ENCODE results near the gene PDGFRB.

PDGFRB gene

GRCh38 chr5:150181766-150182545, 26.3 kb upstream of the PDGFRB start:
- no peak for DNase-seq

DNA sequence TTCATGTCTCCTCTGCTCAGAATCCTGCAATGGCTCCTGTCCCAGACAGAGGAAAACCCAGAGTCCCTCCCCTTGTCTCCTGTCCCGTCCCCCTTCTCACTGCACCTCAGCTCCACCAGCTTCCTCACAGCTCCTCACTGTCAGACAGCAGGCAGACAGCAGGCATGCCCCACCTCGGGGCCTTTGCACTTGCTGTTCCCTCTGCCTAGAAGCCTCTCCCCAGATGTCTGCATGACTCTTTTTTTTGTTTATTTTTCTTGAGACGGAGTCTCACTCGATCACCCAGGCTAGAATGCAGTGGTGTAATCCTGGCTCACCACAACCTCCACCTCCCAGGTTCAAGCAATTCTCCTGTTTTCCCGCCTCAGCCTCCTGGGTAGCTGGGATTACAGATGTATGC, 25.4 kb upstream of the PDGFRB start:
- DNase-seq = no peak

- DNase-seq = no peak
Measured at GRCh38 chr5:150180241-150181026, 24.8 kb upstream of the PDGFRB start.

GRCh38 chr5:150179019-150179620, 23.5 kb upstream of the PDGFRB start:
- no peak for DNase-seq

- no peak for DNase-seq
Measured at GRCh38 chr5:150178262-150178661, 22.6 kb upstream of the PDGFRB start.

GRCh38 chr5:150177721-150178120, 22.1 kb upstream of the PDGFRB start:
- DNase-seq = no peak

GRCh38 chr5:150176745-150177477, 21.3 kb upstream of the PDGFRB start:
- no peak for DNase-seq

DNA sequence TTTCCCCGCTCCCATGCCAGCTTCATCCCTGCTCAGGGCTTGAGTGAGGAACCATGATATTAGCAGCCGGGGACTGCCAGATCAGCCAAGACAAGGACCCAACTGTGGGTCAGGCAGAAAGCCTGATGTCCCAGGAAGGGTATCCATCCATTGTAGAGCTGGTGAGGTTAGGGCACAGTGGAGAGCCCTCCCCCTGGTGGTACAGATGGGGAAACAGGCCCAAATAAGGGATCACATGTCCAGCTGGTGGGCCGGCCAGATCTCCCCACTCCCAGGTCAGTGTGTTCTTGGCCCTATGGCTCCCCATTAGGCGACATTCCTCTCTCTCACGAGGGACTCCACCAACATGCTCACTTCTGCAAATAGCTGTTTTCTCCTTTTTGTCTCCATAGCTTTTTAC, 19.9 kb upstream of the PDGFRB start:
- DNase-seq = no peak

DNA sequence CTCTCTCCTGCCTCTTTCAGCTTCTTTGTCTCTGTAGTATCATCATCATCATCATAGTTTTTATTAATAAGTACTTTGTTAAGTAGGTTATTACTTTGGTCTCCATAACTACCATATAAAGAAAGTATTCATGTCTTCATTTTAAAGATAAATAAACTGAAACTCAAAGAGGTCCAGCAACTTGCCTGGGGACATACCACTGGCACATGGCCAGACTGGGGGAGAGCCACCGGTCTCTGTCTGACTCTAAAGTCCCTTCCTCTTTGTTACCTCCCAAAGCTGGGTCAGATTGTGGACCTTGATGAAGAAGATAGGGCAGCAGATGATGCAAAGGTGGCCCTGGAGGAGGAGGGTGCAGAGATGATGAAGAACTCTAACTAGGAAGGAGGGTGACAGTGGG, 19.4 kb upstream of the PDGFRB start:
- DNase-seq = no peak

- DNase-seq = no peak
Measured at GRCh38 chr5:150174285-150174684, 18.6 kb upstream of the PDGFRB start.

DNA sequence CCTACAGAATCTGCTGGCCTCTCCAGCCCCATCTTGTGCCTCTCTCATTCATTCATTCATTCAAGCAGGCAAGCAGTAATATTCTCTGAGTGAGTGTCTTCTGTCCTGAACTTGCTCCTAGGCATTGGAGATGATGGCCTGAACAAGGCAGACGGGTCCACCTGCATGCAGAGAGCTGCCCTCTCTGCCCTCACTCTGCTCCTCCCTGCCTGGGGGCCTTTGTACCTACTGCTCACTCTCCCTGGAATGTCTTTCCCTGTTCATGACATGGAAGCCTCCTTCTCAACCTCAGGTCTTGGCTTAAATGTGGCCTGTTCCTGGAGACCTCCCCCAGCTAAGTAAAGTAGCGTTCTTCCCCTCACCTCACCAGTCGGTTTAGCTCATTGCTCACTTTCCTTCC, 17.5 kb upstream of the PDGFRB start:
- DNase-seq = no peak

- no peak for DNase-seq
Measured at GRCh38 chr5:150172556-150172955, 16.9 kb upstream of the PDGFRB start.

- DNase-seq = no peak
Measured at GRCh38 chr5:150172145-150172544, 16.5 kb upstream of the PDGFRB start.

- DNase-seq = no peak
Measured at GRCh38 chr5:150168864-150169263, 13.2 kb upstream of the PDGFRB start.

DNA sequence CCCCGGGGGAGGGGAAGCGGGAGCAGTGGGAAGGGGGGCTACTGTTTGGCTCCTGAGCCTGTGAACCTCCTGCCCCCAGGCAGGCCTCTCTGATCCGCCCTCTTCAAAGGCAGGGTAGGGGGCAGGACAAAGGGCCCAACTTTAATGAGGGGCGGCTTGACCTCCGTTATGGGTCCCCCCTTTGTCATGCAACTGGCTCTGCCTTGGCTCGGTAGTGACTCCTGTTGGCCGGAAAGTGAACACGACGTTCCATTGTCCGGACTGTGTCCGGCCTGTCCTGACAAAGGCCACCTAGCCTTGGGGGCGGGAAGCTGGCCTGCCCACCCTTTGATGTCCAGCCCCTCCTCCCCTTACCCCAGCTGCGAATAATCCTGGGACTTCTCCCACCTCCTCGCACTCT, 12.3 kb upstream of the PDGFRB start:
- DNase-seq = no peak

GRCh38 chr5:150167512-150167850, 11.8 kb upstream of the PDGFRB start:
- DNase-seq = no peak

DNA sequence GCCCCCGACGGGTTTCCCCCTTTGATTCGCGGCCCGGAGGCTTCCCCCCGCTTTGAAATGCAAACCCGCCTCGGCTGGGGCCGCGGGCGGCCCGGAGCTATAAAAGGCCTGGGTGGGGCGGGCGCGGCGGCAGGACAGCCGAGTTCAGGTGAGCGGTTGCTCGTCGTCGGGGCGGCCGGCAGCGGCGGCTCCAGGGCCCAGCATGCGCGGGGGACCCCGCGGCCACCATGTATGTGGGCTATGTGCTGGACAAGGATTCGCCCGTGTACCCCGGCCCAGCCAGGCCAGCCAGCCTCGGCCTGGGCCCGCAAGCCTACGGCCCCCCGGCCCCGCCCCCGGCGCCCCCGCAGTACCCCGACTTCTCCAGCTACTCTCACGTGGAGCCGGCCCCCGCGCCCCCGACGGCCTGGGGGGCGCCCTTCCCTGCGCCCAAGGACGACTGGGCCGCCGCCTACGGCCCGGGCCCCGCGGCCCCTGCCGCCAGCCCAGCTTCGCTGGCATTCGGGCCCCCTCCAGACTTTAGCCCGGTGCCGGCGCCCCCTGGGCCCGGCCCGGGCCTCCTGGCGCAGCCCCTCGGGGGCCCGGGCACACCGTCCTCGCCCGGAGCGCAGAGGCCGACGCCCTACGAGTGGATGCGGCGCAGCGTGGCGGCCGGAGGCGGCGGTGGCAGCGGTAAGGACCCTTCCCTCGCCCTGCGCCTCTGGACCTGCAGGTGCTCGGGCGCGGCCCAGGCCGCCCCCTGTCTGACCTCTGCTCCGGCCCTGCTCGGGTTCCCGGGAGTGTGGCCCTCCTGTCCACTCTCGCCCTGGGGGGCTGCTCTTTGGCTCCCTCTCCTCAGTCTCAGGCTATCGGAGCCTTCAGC, 11.2 kb upstream of the PDGFRB start, which contains the start of gene CDX1:
TSS of gene CDX1 (plus strand) at position 129 of the 862 bp plus-strand sequence. CDS start at position 228, 99 bp downstream.
- DNase-seq = no peak

GRCh38 chr5:150166037-150166649, 10.5 kb upstream of the PDGFRB start:
- no peak for DNase-seq

- no peak for DNase-seq
Measured at GRCh38 chr5:150164211-150164980, 8.8 kb upstream of the PDGFRB start.

GRCh38 chr5:150163547-150164059, 8.0 kb upstream of the PDGFRB start:
- DNase-seq = no peak

DNA sequence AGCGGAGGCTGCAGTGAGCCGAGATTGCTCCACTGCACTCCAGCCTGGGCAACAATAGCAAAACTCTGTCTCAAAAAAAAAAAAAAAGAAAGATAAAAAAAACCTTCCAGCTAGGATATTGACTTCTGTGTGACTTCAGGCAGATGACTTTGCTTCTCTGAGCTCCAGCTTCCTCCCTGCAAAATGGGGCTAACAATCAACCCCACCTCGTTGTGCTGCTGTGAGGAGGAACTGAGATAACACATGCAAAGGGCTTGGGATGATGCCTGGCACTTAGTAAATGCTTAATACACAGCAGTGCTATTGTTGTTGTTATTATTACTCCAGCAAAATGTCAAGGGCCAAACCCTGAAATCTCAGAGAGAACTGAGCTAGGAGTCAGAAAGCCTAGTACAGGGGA, 7.4 kb upstream of the PDGFRB start:
- DNase-seq = no peak

Measured in T1000 (cell line).